DOHH2 (cell line): ENCODE data around the gene IKZF2.

ENCODE experiments used
- CTCF ChIP-seq: fragments of 200-600 bp; sonication (generic); IDR thresholded peaks from one replicate; pipeline ENCODE4 v1.5.1; 2014; ENCODE audit warnings: antibody characterized with exemption, mild to moderate bottlenecking, low read depth, low read length; ENCODE audit not compliant: poor library complexity, severe bottlenecking
- EZH2phosphoT487 ChIP-seq: fragments of 200-600 bp; sonication (generic); IDR thresholded peaks from 2 replicates; pipeline ENCODE4 v1.6.1; 2017; ENCODE audit warnings: borderline replicate concordance, mild to moderate bottlenecking, antibody characterized with exemption, low read length, moderate library complexity, mixed read lengths

DNA sequence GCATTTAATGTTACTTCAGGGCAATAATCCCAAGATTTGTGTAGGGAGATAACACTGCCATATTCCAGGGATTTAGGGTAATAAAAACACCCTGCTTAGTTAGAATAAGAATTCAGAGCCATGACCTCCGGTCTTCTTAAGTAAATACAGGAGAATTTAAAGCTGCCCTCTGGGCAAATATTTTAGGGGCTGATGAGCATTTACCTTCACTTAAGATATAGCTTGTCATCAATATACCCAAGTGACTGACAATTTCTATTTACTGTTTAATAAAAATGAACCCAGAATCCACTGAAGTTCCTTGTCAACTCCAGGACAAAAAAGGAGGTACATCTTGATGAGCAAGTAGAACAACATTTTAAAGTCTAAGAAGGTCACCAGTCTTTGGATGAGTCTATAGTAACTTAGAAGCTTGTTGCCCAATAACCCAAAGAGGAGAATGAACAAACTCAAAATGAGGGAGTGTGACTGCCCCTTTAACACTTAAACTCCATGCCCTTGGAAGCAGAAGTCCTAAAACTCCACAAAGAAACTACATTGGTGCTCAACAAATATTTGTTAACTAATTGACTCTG lies 24.3 kb upstream of the IKZF2 start:
- no peak for TF ChIP-seq CTCF
- TF ChIP-seq EZH2phosphoT487 = no peak
